GM23338 (cell line): ENCODE measurements around the gene CMTR1.

ENCODE experiments used
- CTCF ChIP-seq, 2 experiments: fragments of 200-600 bp in 1 of 2; sonication (generic) in 1 of 2; conservative IDR thresholded peaks; 2 replicates each; pipeline versions ENCODE4 v1.5.1 to v1.6.1; 2016 to 2017; ENCODE audit warnings: antibody characterized with exemption in 2 of 2, low read depth in 2 of 2, mild to moderate bottlenecking in 2 of 2, moderate library complexity in 1 of 2
- POLR2AphosphoS5 ChIP-seq: IDR thresholded peaks from 2 replicates; pipeline ENCODE4 v1.6.1; 2016; ENCODE audit warnings: antibody characterized with exemption, low read depth

- TF ChIP-seq POLR2AphosphoS5 (no peak), CTCF (conservative IDR thresholded peaks at IDR 0.05; ENCODE audit: low read depth in 2 of 2) (no peak)
Measured at GRCh38 chr6:37460805-37461204, 27.8 kb downstream of the CMTR1 start.
